Prostate gland (tissue), 2 donors: ENCODE data around the gene POU3F1.

Experiments used
- CTCF ChIP-seq, 4 experiments: fragments of 200-600 bp in 2 of 4; fragments of 450-650 bp in 2 of 4; sonication (generic) in 2 of 4; IDR thresholded peaks; 1 replicate in 3 of 4; 2 replicates in 1 of 4; pipeline ENCODE4 v1.5.1; 2016 to 2019; ENCODE audit warnings: antibody characterized with exemption in 4 of 4, mild to moderate bottlenecking in 2 of 4, moderate library complexity in 2 of 4
- POLR2AphosphoS5 ChIP-seq: sonication (generic); formaldehyde crosslinking; IDR thresholded peaks from one replicate; pipeline ENCODE4 v1.6.1; 2017; ENCODE audit warnings: antibody characterized with exemption

- TF ChIP-seq CTCF (IDR thresholded peaks at IDR 0.05) (no peak), POLR2AphosphoS5 (no peak)
These were observed 48.2 kb upstream of the POU3F1 start for GRCh38 chr1:38094711-38095290.
